HG02759 (cell line): Measurements from ENCODE around the gene TOPORS.
"Not testable (repeated sequence)": the region's sequence is repeated elsewhere in the genome, so short reads cannot be mapped to it uniquely, and the experiment has no call there.

Source experiments
- ATAC-seq: cut with Tn5 transposase; IDR thresholded peaks from one replicate; pipeline ENCODE4 v1.9.1; 2021; ENCODE audit warnings: mild to moderate bottlenecking, moderate library complexity; ENCODE audit not compliant: unreplicated experiment

TOPORS gene

DNA sequence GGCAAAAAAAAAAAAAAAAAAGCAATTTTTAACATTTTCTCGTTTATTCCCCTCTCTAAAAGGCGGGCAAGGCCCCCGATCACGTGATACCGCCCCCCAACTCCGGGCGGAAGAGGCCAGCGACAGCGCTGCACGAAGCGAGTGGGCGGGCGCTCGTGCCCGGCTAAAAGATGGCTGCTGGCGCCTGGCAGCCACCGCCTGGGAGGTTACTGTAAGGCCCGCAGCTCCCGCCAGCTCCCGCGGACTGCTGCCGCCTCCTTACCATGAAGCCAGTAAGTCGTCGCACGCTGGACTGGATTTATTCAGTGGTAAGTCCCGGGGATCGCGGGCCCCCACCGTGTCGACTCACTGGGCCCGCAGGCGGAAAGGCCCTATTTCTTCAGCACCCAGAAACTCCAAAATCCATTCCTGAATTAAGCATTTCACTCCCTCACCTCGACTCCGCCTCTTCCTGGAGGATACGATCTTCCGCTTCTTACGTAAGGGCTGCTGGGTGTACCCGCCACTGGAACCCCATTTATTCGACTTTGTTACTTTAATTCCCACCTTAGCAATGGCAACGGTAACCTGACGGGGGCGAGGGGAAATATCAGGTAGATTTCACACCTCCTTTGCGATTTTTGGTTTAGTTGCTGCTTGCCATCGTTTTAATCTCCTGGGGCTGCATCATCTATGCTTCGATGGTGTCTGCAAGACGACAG lies at the start of gene TOPORS, which contains the start of gene SMIM27:
TSS of gene TOPORS (minus strand) at position 415 of the 701 bp plus-strand sequence. CDS start at position 265, 150 bp downstream.
TSS of gene SMIM27 (plus strand) at position 156 of the 701 bp plus-strand sequence. CDS start at position 264, 108 bp downstream.
- peak; percentile 77 for ATAC-seq

GRCh38 chr9:32599021-32599420 lies 46.6 kb upstream of the TOPORS start:
- ATAC-seq = not testable (repeated sequence)

DNA sequence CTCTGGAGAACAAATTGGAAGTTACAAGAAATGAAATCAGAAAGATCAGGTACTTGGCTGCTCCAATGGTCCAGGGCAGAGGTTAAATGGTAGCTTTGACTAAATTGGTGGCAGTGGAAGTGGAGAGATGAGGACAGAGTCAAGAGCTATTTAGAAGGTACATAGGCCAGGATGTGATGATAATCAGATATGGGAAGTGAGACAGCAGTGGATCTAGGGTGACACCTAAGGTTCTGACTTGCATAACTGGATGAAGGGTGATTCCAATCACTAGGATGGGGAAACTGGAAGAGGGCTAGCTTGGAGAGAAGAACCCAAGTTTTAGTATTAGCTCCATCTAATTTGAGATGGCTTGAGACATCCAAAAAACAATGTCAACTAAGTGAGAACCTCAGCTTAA lies 44.5 kb upstream of the TOPORS start:
- ATAC-seq = no peak

- no peak for ATAC-seq
Measured at GRCh38 chr9:32596096-32596865, 43.9 kb upstream of the TOPORS start.

DNA sequence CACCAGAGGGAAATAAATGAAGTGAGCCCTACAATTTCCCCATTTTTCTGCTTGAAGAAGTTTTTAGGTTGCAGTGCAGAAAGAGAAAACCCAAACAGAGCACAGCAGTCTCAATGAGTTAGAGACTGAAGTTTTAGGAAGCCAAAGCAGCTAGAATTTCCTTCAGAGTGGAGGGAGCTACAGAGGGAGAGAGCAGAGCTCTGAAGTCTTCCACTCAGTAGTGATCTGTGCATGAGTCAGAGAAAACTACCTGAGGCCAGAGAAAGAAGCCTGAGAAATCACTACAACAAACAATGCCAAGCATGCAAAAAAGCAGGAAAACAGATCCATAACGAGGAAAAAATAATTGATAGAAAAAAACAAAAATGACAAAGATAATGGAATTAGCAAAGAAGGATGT lies 38.5 kb upstream of the TOPORS start:
- ATAC-seq = no peak

DNA sequence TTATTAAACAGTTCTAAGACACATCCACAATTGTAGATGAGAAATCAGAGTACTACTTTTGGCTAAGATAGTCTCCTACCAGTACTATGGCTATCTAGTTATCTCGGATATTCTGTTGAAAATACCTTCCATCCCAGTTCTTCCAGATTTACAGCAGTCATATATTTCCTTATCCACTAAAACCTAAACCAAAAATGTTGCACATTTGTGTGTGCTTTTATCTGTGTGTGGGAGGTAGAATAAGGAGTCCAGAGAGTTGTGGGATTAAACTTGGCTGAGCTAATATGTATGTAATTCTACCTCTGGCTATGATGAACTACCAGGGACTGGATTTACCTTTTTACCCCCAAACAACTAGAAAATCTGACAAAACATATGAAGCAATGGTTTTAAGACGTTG lies 38.1 kb upstream of the TOPORS start:
- ATAC-seq = no peak

DNA sequence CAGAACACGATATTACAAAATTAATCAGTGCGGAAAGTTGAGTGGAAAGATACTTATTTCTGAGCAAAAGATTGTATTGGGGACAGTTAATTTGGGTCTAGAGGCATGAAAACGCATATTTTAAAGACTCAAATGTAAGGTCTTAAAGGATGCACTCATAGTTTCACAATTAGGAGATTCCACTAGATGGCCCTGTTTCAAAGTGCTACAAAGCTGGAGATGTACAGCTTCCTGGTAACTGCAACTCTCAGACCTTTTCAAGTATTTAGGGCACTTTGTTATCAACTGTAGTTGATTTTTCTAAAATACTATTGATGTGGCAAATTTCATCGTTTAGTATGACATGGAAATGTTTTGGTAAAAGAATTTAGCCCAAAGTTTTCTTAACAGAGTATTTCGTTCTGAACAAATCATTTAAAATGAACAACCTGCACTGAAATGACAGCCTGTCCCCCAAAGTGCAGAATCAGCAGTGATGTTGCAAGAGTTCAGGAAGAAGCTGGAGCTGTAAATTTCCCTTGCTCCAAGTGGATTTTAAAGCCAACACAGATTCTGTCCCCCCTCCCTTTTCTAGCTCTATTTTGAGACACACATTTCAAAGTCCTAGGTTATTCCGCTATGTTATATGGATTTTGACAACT lies 36.8 kb upstream of the TOPORS start:
- no peak for ATAC-seq

GRCh38 chr9:32587901-32588300 lies 35.5 kb upstream of the TOPORS start:
- no peak for ATAC-seq

DNA sequence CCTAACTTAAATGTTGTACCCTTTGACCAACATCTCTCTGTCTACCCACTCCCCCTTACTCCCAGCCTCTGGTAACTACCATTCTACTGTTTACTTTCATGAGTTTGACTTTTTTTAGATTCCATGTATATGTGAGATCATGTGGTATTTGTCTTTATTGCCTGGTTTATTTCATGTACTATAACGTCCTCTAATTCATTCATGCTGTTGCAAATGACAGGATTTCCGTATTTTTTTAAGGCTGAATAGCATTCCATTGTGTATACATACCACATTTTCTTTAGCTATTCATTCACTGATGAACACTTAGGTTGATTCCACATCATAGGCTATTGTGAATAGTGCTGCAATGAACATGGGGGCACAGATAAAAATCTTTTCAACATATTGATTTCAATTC lies 32.4 kb upstream of the TOPORS start:
- ATAC-seq = no peak

GRCh38 chr9:32581512-32582143 lies 29.2 kb upstream of the TOPORS start:
- no peak for ATAC-seq

- no peak for ATAC-seq
Measured at GRCh38 chr9:32580631-32581300, 28.4 kb upstream of the TOPORS start.

DNA sequence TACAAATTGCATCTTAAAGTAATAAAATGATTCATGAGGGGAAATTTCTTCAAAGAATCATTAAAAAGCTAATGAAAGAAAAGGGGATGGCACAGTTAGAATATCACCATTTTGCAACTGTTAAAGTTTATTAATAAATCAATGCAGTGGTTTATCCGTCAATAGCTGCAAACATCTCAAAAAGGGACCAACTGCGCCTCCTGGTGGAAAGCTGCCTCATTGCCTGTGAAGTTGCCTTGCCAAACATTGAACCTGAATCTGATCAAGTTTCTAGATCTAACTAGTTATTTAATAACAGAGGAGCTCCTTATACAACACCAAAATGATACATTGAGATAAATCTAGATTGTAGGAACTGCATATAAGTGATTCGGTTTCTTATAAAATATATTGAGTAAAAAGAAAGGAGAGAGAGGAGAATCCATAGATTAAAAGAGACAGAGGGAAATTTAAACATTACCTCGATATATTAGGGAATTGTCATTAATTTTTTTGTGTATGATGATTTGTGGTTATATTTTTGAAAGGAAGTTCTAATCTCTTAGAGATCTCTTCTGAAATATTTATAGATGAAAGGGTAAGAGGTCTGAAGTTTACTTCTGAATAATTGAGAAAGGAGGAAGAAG lies 27.4 kb upstream of the TOPORS start:
- ATAC-seq = no peak

GRCh38 chr9:32578976-32579375 lies 26.6 kb upstream of the TOPORS start:
- ATAC-seq = no peak

DNA sequence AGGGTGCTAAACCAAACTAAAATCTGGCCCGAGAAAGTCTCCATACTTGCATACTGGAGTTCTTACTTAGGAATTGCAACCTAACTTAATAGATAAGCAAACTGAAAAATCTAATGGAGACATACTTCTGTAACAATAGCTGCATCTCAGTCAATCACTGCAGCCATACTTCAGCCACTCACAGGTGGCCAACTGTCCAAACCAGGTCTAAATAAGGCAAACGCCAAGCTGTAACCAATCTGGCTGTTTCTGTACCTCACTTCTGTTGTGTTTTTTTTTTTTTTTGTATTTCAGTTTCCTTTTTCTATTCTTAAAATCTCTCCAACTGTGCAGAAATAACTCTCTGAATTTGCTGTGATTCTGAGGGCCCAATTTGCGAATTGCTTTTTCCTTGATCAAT lies 24.9 kb upstream of the TOPORS start:
- no peak for ATAC-seq

DNA sequence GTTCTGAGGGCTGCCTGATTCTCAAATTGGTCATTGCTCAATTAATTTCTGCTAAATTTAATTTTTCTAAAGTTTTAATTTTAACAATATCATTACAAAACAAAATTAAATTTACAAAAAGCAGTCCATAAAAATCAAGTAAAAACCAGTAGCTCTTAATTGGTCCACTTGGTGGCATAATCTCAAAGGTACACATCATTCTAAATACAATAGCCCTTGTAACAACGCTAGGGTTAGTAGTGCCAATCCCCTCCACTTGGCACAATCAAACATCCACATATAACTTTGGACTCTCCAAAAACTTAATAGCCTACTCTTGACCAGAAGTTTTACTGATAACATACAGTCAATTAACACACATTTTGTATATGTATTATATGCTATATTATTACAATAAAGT lies 22.5 kb upstream of the TOPORS start:
- ATAC-seq = no peak

GRCh38 chr9:32573821-32574220 lies 21.4 kb upstream of the TOPORS start:
- ATAC-seq = no peak

- peak; percentile 84 for ATAC-seq
Measured at GRCh38 chr9:32572900-32573523, 20.6 kb upstream of the TOPORS start, which contains the start of gene NDUFB6. Gene NDUFB6, minus strand, starts transcription at chr9:32573159. Its CDS starts 99 bp downstream, at chr9:32573060.

GRCh38 chr9:32571969-32572899 lies 19.8 kb upstream of the TOPORS start:
- ATAC-seq = peak; percentile 88

- no peak for ATAC-seq
Measured at GRCh38 chr9:32570262-32570661, 17.9 kb upstream of the TOPORS start.
